Small intestine (tissue), 7 donors: Measurements from ENCODE around the gene CNTN1. TPM values are rescaled to one million over a fixed set of nuclear protein-coding genes. Genes with fewer than 3 reads are reported as not detected.

Experiments
- DNase-seq, 2 donors: peaks; one replicate each; pipeline versions ENCODE4 v3.0.0 to v3.0.0-alpha.2; 2013
- FAIRE-seq: peaks from 2 replicates; lab custom pipeline; 2012; peaks lifted over from hg19 to GRCh38; lab: Jason Lieb, UNC
- H3K27ac ChIP-seq, 3 donors: one replicate each; pipeline ENCODE4 v1.5.1; 2013; ENCODE audit warnings: low read length in 2 of 3, mild to moderate bottlenecking in 2 of 3, control low read depth in 1 of 3, inconsistent platforms in 1 of 3, low read depth in 1 of 3, moderate library complexity in 1 of 3
- H3K27me3 ChIP-seq, 3 donors: one replicate each; pipeline ENCODE4 v1.6.1; 2013; ENCODE audit warnings: low read length in 3 of 3, inconsistent platforms in 1 of 3; ENCODE audit not compliant: control insufficient read depth in 3 of 3, insufficient read depth in 3 of 3
- H3K36me3 ChIP-seq, 3 donors: one replicate each; pipeline ENCODE4 v1.6.1; 2013; ENCODE audit warnings: low read length in 3 of 3, inconsistent platforms in 1 of 3, low read depth in 1 of 3, mild to moderate bottlenecking in 1 of 3, moderate library complexity in 1 of 3; ENCODE audit not compliant: control insufficient read depth in 3 of 3, insufficient read depth in 2 of 3
- H3K4me1 ChIP-seq, 3 donors: one replicate each; pipeline ENCODE4 v1.6.1; 2013; ENCODE audit warnings: low read length in 2 of 3, inconsistent platforms in 1 of 3, low read depth in 1 of 3, mild to moderate bottlenecking in 1 of 3, moderate library complexity in 1 of 3; ENCODE audit not compliant: control insufficient read depth in 3 of 3, insufficient read depth in 2 of 3
- H3K4me3 ChIP-seq, 3 donors: one replicate each; pipeline ENCODE4 v1.5.1; 2013; ENCODE audit warnings: low read length in 3 of 3, control low read depth in 1 of 3, inconsistent platforms in 1 of 3, low read depth in 1 of 3, mild to moderate bottlenecking in 1 of 3, moderate library complexity in 1 of 3
- H3K9me3 ChIP-seq, 2 donors: one replicate each; pipeline ENCODE4 v1.6.1; 2013; ENCODE audit warnings: low read depth in 1 of 2, low read length in 1 of 2; ENCODE audit not compliant: control insufficient read depth in 2 of 2, insufficient read depth in 1 of 2
- WGBS, 3 donors: extraction: QIAGEN DNeasy Blood & Tissue Kit; methylation state at CpG; one replicate each; pipeline ENCODE4 v1.1.7; 2013; 5-methylcytosine and 5-hydroxymethylcytosine counted together
- polyA plus RNA-seq, 4 donors: library from polyadenylated mRNA; stranded (reverse) in 3 of 4; unstranded in 1 of 4; fragments of 200-250 nt in 3 of 4; fragments of 120-200 nt in 1 of 4; gene quantifications; one replicate each; pipeline versions ENCODE4 v1.2.1 to v1.2.3, GENCODE V29; 2013
- donor health status: healthy with polysubstance abuse.
- donor health status: control.
- donor health status: control.
- donor health status: Bipolar disorder and iron deficiency.
- donor health status: healthy.

CNTN1 gene
- polyA plus RNA-seq, 4 donors: under 0.01 to 1.6 (median 0.56) TPM

DNA sequence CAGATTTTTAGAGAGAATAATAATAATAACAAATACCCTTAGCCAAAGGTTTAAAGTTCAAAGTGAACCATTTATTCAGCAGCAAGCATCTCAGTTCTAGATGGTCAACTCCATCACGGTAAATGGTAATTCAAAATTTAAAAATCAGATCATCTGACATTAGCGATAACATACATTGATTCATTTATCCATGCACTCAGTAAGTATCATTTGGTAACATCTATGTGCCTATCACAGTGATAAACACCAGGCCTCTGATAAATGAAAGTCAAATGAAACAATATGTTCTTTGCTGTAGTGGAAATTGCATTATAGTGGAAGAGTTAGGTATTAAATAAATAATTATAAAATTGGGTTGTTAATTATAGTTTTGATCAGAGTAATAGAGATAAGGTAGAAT lies 108.8 kb downstream of the CNTN1 start:
- Histone ChIP-seq H3K4me3 (no peak overlapping the region), H3K9me3 (no peaks in the 10 kb centered on the region), H3K4me1 (no peaks in the 10 kb centered on the region), H3K27ac (no peak overlapping the region), H3K36me3 (no peaks in the 10 kb centered on the region), H3K27me3 (no peaks in the 10 kb centered on the region)
- no peak for FAIRE-seq
- no peak for DNase-seq
- 92 to 98% (median 97%) methylated on average over 2 of the region's 2 CpGs for WGBS, 3 donors

GRCh38 chr12:40801861-40802260 lies 109.6 kb downstream of the CNTN1 start:
- no peaks in the 10 kb centered on the region for H3K27me3 ChIP-seq
- no peaks in the 10 kb centered on the region for H3K4me1 ChIP-seq
- H3K9me3 ChIP-seq: no peaks in the 10 kb centered on the region
- no peak for DNase-seq
- no peak overlapping the region for H3K4me3 ChIP-seq
- no peaks in the 10 kb centered on the region for H3K36me3 ChIP-seq
- WGBS, 3 donors: 78 to 89% (median 81%) methylated on average over 2 of the region's 2 CpGs
- FAIRE-seq: no peak
- no peak overlapping the region for H3K27ac ChIP-seq

DNA sequence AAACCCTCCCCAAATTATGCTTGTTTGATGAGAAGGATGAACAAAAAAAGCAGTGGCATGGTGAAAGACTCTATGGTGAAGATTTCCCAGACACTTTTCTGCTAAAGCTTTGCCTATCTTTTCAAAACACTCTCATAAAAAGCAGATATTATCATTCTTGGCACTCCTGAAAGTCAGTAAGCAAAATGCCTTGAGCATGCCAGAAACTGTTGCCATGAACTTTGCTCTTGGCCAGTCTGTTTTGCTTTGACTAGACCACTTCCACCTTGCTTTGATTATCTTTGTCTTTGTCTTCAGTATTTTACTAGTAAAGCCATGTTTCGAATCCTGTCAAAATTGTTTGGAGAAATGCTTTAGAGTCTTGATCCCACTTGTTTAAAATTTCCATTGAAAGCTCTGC lies 110.4 kb downstream of the CNTN1 start:
- Histone ChIP-seq H3K27ac (no peak overlapping the region), H3K36me3 (no peaks in the 10 kb centered on the region), H3K4me3 (no peak overlapping the region), H3K27me3 (no peaks in the 10 kb centered on the region), H3K9me3 (no peaks in the 10 kb centered on the region), H3K4me1 (no peaks in the 10 kb centered on the region)
- DNase-seq (no peak), FAIRE-seq (no peak)
- WGBS, 3 donors: 35 to 56% (median 43%) methylated on average over 1 of the region's 1 CpG

DNA sequence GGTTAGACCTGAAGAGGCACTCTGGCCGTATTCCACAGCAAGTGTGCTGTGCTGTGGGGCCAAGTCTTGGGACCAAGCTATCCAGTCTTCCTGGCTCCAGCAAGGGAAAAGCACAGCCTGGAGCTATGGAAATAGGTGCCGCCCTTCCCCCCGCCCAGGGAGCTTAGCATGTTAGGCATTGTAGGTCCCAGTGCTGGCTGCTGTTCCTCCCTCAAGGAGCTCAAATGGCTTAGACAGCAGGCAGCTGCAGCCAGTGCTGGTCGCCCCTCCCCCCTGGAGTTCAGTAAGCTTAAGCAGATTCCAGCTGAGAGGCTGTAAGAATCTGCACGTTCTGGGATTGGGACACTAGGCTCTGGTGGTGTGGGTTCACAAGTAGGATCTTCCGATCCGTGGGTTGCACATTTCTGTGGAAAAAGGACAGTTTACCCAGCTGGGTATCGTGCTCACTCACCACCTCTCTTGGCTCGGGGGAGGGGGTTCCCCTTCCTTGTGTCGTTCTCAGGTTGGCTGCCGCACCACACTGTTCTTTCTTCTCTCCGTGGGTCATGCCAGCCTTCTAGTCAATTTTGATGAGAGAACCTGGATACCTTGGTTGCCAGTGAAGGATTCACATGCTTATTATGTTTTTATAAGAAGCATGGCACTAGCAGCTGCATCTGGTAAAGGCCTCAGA lies 127.3 kb downstream of the CNTN1 start:
- peak in 1 of 2 donors; percentile 1 for DNase-seq
- WGBS, 3 donors: 43 to 58% (median 50%) methylated on average over 12 of the region's 12 CpGs
- Histone ChIP-seq H3K9me3 (no peaks in the 10 kb centered on the region), H3K27ac (no peak overlapping the region), H3K27me3 (no peaks in the 10 kb centered on the region), H3K4me3 (no peak overlapping the region), H3K36me3 (no peaks in the 10 kb centered on the region), H3K4me1 (no peaks in the 10 kb centered on the region)
- FAIRE-seq: no peak

DNA sequence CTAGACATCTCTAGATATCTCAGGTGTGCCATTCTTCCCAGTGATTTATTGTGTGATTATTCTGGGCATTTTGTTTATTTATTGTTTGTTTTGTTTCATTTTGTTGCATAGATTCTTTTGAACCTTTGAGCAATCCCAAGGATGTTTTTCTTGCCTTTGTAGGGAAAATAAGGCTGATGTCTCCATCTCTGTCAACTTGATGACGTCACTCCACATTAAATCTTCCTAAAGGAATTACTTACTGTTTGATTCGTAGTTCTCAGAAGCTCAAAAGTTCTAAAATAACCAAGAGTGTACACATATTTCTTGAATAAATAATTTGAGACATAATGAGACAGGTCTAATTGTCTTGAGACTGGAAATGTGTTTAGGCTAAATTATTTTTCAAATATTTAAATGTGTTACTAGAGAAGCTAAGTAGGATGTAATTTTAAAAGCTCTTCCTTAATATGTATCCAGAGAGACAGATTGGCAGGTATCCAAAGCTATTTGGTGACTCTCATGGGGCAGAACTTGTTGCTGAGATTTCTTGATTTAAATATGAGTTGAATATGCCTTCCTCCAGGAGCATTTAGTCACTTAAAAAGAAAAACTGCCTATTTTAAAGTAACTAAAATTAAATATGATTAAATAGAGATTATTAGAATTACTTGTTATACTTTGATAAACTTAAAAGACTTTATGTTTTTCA lies 128.7 kb downstream of the CNTN1 start:
- Histone ChIP-seq H3K4me1 (no peaks in the 10 kb centered on the region), H3K27ac (no peak overlapping the region), H3K27me3 (no peaks in the 10 kb centered on the region), H3K9me3 (no peaks in the 10 kb centered on the region), H3K36me3 (no peaks in the 10 kb centered on the region), H3K4me3 (no peak overlapping the region)
- FAIRE-seq (no peak), DNase-seq (no peak)
- 32 to 44% (median 37%) methylated on average over 2 of the region's 2 CpGs for WGBS, 3 donors

GRCh38 chr12:40825156-40825555 lies 132.9 kb downstream of the CNTN1 start:
- H3K4me3 ChIP-seq: no peak overlapping the region
- no peaks in the 10 kb centered on the region for H3K27me3 ChIP-seq
- no peaks in the 10 kb centered on the region for H3K9me3 ChIP-seq
- FAIRE-seq: no peak
- no peak overlapping the region for H3K27ac ChIP-seq
- no peaks in the 10 kb centered on the region for H3K4me1 ChIP-seq
- DNase-seq: no peak
- no peaks in the 10 kb centered on the region for H3K36me3 ChIP-seq

- Histone ChIP-seq H3K27me3 (no peaks in the 10 kb centered on the region), H3K4me3 (no peak overlapping the region), H3K4me1 (no peaks in the 10 kb centered on the region), H3K9me3 (no peaks in the 10 kb centered on the region), H3K36me3 (no peaks in the 10 kb centered on the region), H3K27ac (no peak overlapping the region)
- DNase-seq: no peak
- 40 to 43% (median 42%) methylated on average over 17 of the region's 17 CpGs for WGBS, 3 donors
- no peak for FAIRE-seq
These were observed 135.7 kb downstream of the CNTN1 start for GRCh38 chr12:40827683-40828592.

GRCh38 chr12:40828593-40828990 lies 136.4 kb downstream of the CNTN1 start:
- no peak for FAIRE-seq
- no peak overlapping the region for H3K4me3 ChIP-seq
- H3K27ac ChIP-seq: no peak overlapping the region
- no peaks in the 10 kb centered on the region for H3K27me3 ChIP-seq
- H3K36me3 ChIP-seq: no peaks in the 10 kb centered on the region
- no peak for DNase-seq
- WGBS, 3 donors: 60 to 63% (median 61%) methylated on average over 5 of the region's 5 CpGs
- H3K9me3 ChIP-seq: no peaks in the 10 kb centered on the region
- H3K4me1 ChIP-seq: no peaks in the 10 kb centered on the region
